Prostate gland (tissue), 2 donors: ENCODE measurements around the gene SLPI.

Experiments
- CTCF ChIP-seq, 4 experiments: fragments of 200-600 bp in 2 of 4; fragments of 450-650 bp in 2 of 4; sonication (generic) in 2 of 4; IDR thresholded peaks; 1 replicate in 3 of 4; 2 replicates in 1 of 4; pipeline ENCODE4 v1.5.1; 2016 to 2019; ENCODE audit warnings: antibody characterized with exemption in 4 of 4, mild to moderate bottlenecking in 2 of 4, moderate library complexity in 2 of 4
- POLR2A ChIP-seq: fragments of 450-650 bp; IDR thresholded peaks from one replicate; pipeline ENCODE4 v1.6.1; 2016; ENCODE audit warnings: antibody characterized with exemption, mild to moderate bottlenecking

- no peak for TF ChIP-seq CTCF (IDR thresholded peaks at IDR 0.05)
- TF ChIP-seq POLR2A, result no peak
These were observed 45.4 kb upstream of the SLPI start for GRCh38 chr20:45299786-45300185.
